ENCODE data around the gene TOM1L1. TPM values are rescaled to one million over a fixed set of nuclear protein-coding genes. Genes with fewer than 3 reads are reported as not detected.

The TOM1L1 gene
- total and polyA plus RNA-seq, 4 donors: 21.4 to 119 (median 33.9) TPM

GRCh38 chr17:54876656-54877195 lies 23.9 kb upstream of the TOM1L1 start:
- no peak overlapping the region for H3K9ac ChIP-seq (ENCODE audit: low read depth in 1 of 2, low read length in 2 of 2)
- H3K36me3 ChIP-seq (ENCODE audit: control insufficient read depth in 4 of 4, insufficient read depth in 3 of 4, low read depth in 1 of 4, low read length in 3 of 4): no peaks in the 10 kb centered on the region
- no peak overlapping the region for H3K4me3 ChIP-seq (ENCODE audit: low read depth in 1 of 3, low read length in 3 of 3)
- DNase-seq (ENCODE audit: low spot score): no peak
- TF ChIP-seq FOXA2 (IDR thresholded peaks at IDR 0.05): no peak
- no peak for TF ChIP-seq GABPA (IDR thresholded peaks at IDR 0.05 in 1 of 2, conservative IDR thresholded peaks at IDR 0.05 in 1 of 2)
- TF ChIP-seq NR2F2 (IDR thresholded peaks at IDR 0.05): no peak
- TF ChIP-seq HNF4A (conservative IDR thresholded peaks at IDR 0.05): peak; percentile 66 to 75
- TF ChIP-seq JUND (IDR thresholded peaks at IDR 0.05): no peak
- TF ChIP-seq ATF3 (IDR thresholded peaks at IDR 0.05): no peak
- TF ChIP-seq TAF1 (conservative IDR thresholded peaks at IDR 0.05): no peak
- peak in 1 of 2 donors; percentile 12 for TF ChIP-seq RXRA (IDR thresholded peaks at IDR 0.05)
- no peak for TF ChIP-seq MAX (IDR thresholded peaks at IDR 0.05)
- no peak for TF ChIP-seq FOXA1 (IDR thresholded peaks at IDR 0.05)
- no peak for TF ChIP-seq REST (IDR thresholded peaks at IDR 0.05)
- no peak for TF ChIP-seq EGR1 (IDR thresholded peaks at IDR 0.05; ENCODE audit: low read depth in 2 of 2)
- TF ChIP-seq RAD21 (IDR thresholded peaks at IDR 0.05): peak in 1 of 2 donors; percentile 12
- no peak for TF ChIP-seq CTCF (IDR thresholded peaks at IDR 0.05; ENCODE audit: low read depth, low read length, missing input control)
- peak; percentile 25 for TF ChIP-seq HNF4G (IDR thresholded peaks at IDR 0.05)
- no peak for TF ChIP-seq YY1 (IDR thresholded peaks at IDR 0.05)
- no peak for TF ChIP-seq ZBTB33 (IDR thresholded peaks at IDR 0.05)
- peak; percentile 41 for TF ChIP-seq SP1 (IDR thresholded peaks at IDR 0.05)
- no peaks in the 10 kb centered on the region for H3K9me3 ChIP-seq (ENCODE audit: control insufficient read depth in 4 of 4, low read length in 3 of 4)
- WGBS: 65% methylated on average over 6 of the region's 6 CpGs
- no peaks in the 10 kb centered on the region for H3K27me3 ChIP-seq (ENCODE audit: control insufficient read depth in 4 of 4, insufficient read depth in 4 of 4, low read length in 3 of 4)
- H3K4me1 ChIP-seq (ENCODE audit: control insufficient read depth in 4 of 4, insufficient read depth in 4 of 4, low read length in 3 of 4): peaks cover 4 to 9% (median 4%) of the 10 kb centered on the region in 4 donors
- H3K27ac ChIP-seq (ENCODE audit: low read depth in 1 of 2, low read length in 2 of 2): no peak overlapping the region

All from liver (tissue), 9 donors.